Measurements from ENCODE around the gene NT5C. TPM values are rescaled to one million over a fixed set of nuclear protein-coding genes. Genes with fewer than 3 reads are reported as not detected.

NT5C gene
- total RNA-seq, 2 donors from 2014 or later, result 56.0 to 64.9 TPM

- ATAC-seq (replicated peaks), result no peak
- H3K27ac Mint-ChIP-seq, result peak overlapping the region; percentile 59
- no peaks in the 10 kb centered on the region for H3K9me3 Mint-ChIP-seq
- H3K4me1 Mint-ChIP-seq, result peaks cover 7% of the 10 kb centered on the region
- peak overlapping the region; percentile 10 for H3K4me3 Mint-ChIP-seq
- no peaks in the 10 kb centered on the region for H3K36me3 Mint-ChIP-seq (ENCODE audit: low read depth)
- H3K27me3 Mint-ChIP-seq, result no peaks in the 10 kb centered on the region
These were observed 47.4 kb downstream of the NT5C start for GRCh38 chr17:75084039-75084660.

- Mint-ChIP-seq H3K9me3 (no peaks in the 10 kb centered on the region), H3K27me3 (no peaks in the 10 kb centered on the region), H3K36me3 (ENCODE audit: low read depth) (no peaks in the 10 kb centered on the region), H3K27ac (peak overlapping the region; percentile 51), H3K4me3 (no peak overlapping the region), H3K4me1 (peaks cover 7% of the 10 kb centered on the region)
- no peak for ATAC-seq (replicated peaks)
These were observed 48.9 kb downstream of the NT5C start for GRCh38 chr17:75082683-75083082.

GRCh38 chr17:75081611-75082540, 49.7 kb downstream of the NT5C start:
- Mint-ChIP-seq H3K4me1 (peaks cover 7% of the 10 kb centered on the region), H3K27ac (peak overlapping the region; percentile 51), H3K4me3 (no peak overlapping the region), H3K9me3 (no peaks in the 10 kb centered on the region), H3K27me3 (no peaks in the 10 kb centered on the region), H3K36me3 (ENCODE audit: low read depth) (no peaks in the 10 kb centered on the region)
- no peak for ATAC-seq (replicated peaks)

Other genes starting within 250 kb of the NT5C start
- not detected for gene FADS6, start 238.1 kb downstream of the NT5C start, total RNA-seq
- not detected for gene USH1G, start 208.5 kb downstream of the NT5C start, total RNA-seq
- not detected for gene OTOP2, start 207.5 kb downstream of the NT5C start, total RNA-seq
- not detected for gene OTOP3, start 195.8 kb downstream of the NT5C start, total RNA-seq
- 1 to 10 TPM; 1.2 to 2.8 TPM for gene HID1, start 159.0 kb downstream of the NT5C start, total RNA-seq
- 1 to 10 TPM in 1 of 2 donors, under 1 TPM in 1; 0.56 to 1.2 TPM for gene CDR2L, start 144.1 kb downstream of the NT5C start, total RNA-seq
- gene MRPL58, start 119.1 kb downstream of the NT5C start, total RNA-seq, result 10 to 100 TPM; 25.4 to 48.2 TPM
- 100 to 1,000 TPM; 164 to 216 TPM for gene ATP5PD, start 84.8 kb downstream of the NT5C start, total RNA-seq
- 10 to 100 TPM; 21.3 to 22.1 TPM for gene KCTD2, start 84.5 kb downstream of the NT5C start, total RNA-seq
- 10 to 100 TPM in 1 of 2 donors, 1 to 10 TPM in 1; 5.4 to 14.6 TPM for gene SLC16A5, start 43.8 kb downstream of the NT5C start, total RNA-seq
- 10 to 100 TPM; 10.3 to 14.5 TPM for gene ARMC7, start 21.8 kb downstream of the NT5C start, total RNA-seq
- gene JPT1, start 22.8 kb upstream of the NT5C start, total RNA-seq, result 100 to 1,000 TPM; 191 to 343 TPM
- gene SUMO2, start 51.2 kb upstream of the NT5C start, total RNA-seq, result 100 to 1,000 TPM; 416 to 512 TPM
- 100 to 1,000 TPM; 143 to 161 TPM for gene NUP85, start 73.9 kb upstream of the NT5C start, total RNA-seq
- gene GGA3, start 129.9 kb upstream of the NT5C start, total RNA-seq, result 10 to 100 TPM; 63.2 to 71.9 TPM
- gene MRPS7, start 130.1 kb upstream of the NT5C start, total RNA-seq, result 10 to 100 TPM; 53.6 to 83.2 TPM
- gene MIF4GD, start 139.5 kb upstream of the NT5C start, total RNA-seq, result 10 to 100 TPM; 23.6 to 31.6 TPM
- 100 to 1,000 TPM in 1 of 2 donors, 10 to 100 TPM in 1; 97.4 to 113 TPM for gene SLC25A19, start 157.7 kb upstream of the NT5C start, total RNA-seq

Data from activated T-helper 17 cell treated with anti-CD3 and anti-CD28 coated beads, Interleukin-2, amount 50 U/mL, for 72 hours (primary cell).